IgD-negative memory B cell (primary cell): ENCODE measurements around the gene PNRC2. TPM values are rescaled to one million over a fixed set of nuclear protein-coding genes. Genes with fewer than 3 reads are reported as not detected.
"Not testable (repeated sequence)": the region's sequence is repeated elsewhere in the genome, so short reads cannot be mapped to it uniquely, and the experiment has no call there.

ENCODE experiments used
- H3K27ac Mint-ChIP-seq, 3 donors: one replicate each; pipeline ENCODE4 v1.8.0; 2020 to 2022; ENCODE audit warnings: mild to moderate bottlenecking in 3 of 3, mixed read lengths in 3 of 3, moderate library complexity in 1 of 3
- H3K27me3 Mint-ChIP-seq: one replicate; pipeline ENCODE4 v1.8.0; 2021; ENCODE audit warnings: mixed read lengths
- H3K36me3 Mint-ChIP-seq: one replicate; pipeline ENCODE4 v1.8.0; 2020; ENCODE audit warnings: mild to moderate bottlenecking, mixed read lengths
- H3K4me1 Mint-ChIP-seq, 3 donors: one replicate each; pipeline ENCODE4 v1.8.0; 2020 to 2022; ENCODE audit warnings: mixed read lengths in 3 of 3, mild to moderate bottlenecking in 1 of 3
- H3K4me3 Mint-ChIP-seq, 4 donors: one replicate each; pipeline ENCODE4 v1.8.0; 2020 to 2022; ENCODE audit warnings: mild to moderate bottlenecking in 4 of 4, mixed read lengths in 4 of 4, moderate library complexity in 3 of 4
- H3K9me3 Mint-ChIP-seq, 3 donors: one replicate each; pipeline ENCODE4 v1.8.0; 2020 to 2021; ENCODE audit warnings: mixed read lengths in 3 of 3, mild to moderate bottlenecking in 1 of 3
- polyA plus RNA-seq: library from polyadenylated mRNA; unstranded; fragments of 300-500 nt; fragmentation: Illumina TruSeq; gene quantifications from one replicate; pipeline ENCODE4 v1.2.3, GENCODE V29; 2021

The PNRC2 gene
- polyA plus RNA-seq, 1 donor from 2014 or later: 143 TPM

- Mint-ChIP-seq H3K36me3 (no peaks in the 10 kb centered on the region), H3K4me3 (no peak overlapping the region), H3K9me3 (no peaks in the 10 kb centered on the region), H3K27me3 (no peaks in the 10 kb centered on the region), H3K27ac (peak overlapping the region in 1 of 3 donors; percentile 25), H3K4me1 (peaks cover 11 to 16% (median 13%) of the 10 kb centered on the region in 3 donors)
Observed at GRCh38 chr1:23927097-23927496, 32.5 kb upstream of the PNRC2 start.

- H3K4me1 Mint-ChIP-seq: peaks cover 17 to 23% (median 20%) of the 10 kb centered on the region in 3 donors
- no peak overlapping the region for H3K4me3 Mint-ChIP-seq
- no peaks in the 10 kb centered on the region for H3K36me3 Mint-ChIP-seq
- no peaks in the 10 kb centered on the region for H3K27me3 Mint-ChIP-seq
- H3K9me3 Mint-ChIP-seq: no peaks in the 10 kb centered on the region
- H3K27ac Mint-ChIP-seq: no peak overlapping the region
Observed at GRCh38 chr1:23928789-23929188, 30.8 kb upstream of the PNRC2 start.

- Mint-ChIP-seq H3K36me3 (no peaks in the 10 kb centered on the region), H3K4me3 (peak overlapping the region in 2 of 4 donors; percentile 4 to 8), H3K27me3 (no peaks in the 10 kb centered on the region), H3K27ac (peak overlapping the region in 1 of 3 donors; percentile 81), H3K9me3 (no peaks in the 10 kb centered on the region), H3K4me1 (peaks cover 17 to 23% (median 20%) of the 10 kb centered on the region in 3 donors)
Observed at GRCh38 chr1:23930270-23930669, 29.4 kb upstream of the PNRC2 start.

- no peaks in the 10 kb centered on the region for H3K36me3 Mint-ChIP-seq
- H3K4me3 Mint-ChIP-seq: peak overlapping the region; percentile 35 to 89 (median 81)
- H3K4me1 Mint-ChIP-seq: peaks cover 17 to 23% (median 20%) of the 10 kb centered on the region in 3 donors
- no peaks in the 10 kb centered on the region for H3K9me3 Mint-ChIP-seq
- peak overlapping the region; percentile 65 to 85 (median 83) for H3K27ac Mint-ChIP-seq
- H3K27me3 Mint-ChIP-seq: no peaks in the 10 kb centered on the region
Observed at GRCh38 chr1:23930861-23931490, 28.7 kb upstream of the PNRC2 start.

GRCh38 chr1:23931491-23931880 lies 28.1 kb upstream of the PNRC2 start:
- H3K9me3 Mint-ChIP-seq: no peaks in the 10 kb centered on the region
- H3K4me3 Mint-ChIP-seq: peak overlapping the region; percentile 35 to 89 (median 81)
- H3K4me1 Mint-ChIP-seq: peaks cover 17 to 23% (median 20%) of the 10 kb centered on the region in 3 donors
- H3K27me3 Mint-ChIP-seq: no peaks in the 10 kb centered on the region
- peak overlapping the region; percentile 65 to 85 (median 83) for H3K27ac Mint-ChIP-seq
- H3K36me3 Mint-ChIP-seq: no peaks in the 10 kb centered on the region

- no peaks in the 10 kb centered on the region for H3K9me3 Mint-ChIP-seq
- no peaks in the 10 kb centered on the region for H3K36me3 Mint-ChIP-seq
- H3K4me3 Mint-ChIP-seq: peak overlapping the region in 1 of 4 donors; percentile 34
- H3K27me3 Mint-ChIP-seq: no peaks in the 10 kb centered on the region
- H3K4me1 Mint-ChIP-seq: peaks cover 10 to 12% (median 11%) of the 10 kb centered on the region in 3 donors
- H3K27ac Mint-ChIP-seq: no peak overlapping the region
Observed at GRCh38 chr1:23936481-23937176, 23.0 kb upstream of the PNRC2 start.

GRCh38 chr1:23947366-23947765 lies 12.3 kb upstream of the PNRC2 start:
- Mint-ChIP-seq H3K36me3 (peaks cover 1% of the 10 kb centered on the region), H3K4me1 (peaks cover 7 to 19% (median 15%) of the 10 kb centered on the region in 3 donors), H3K9me3 (peaks cover 2 to 11% (median 3%) of the 10 kb centered on the region in 3 donors), H3K27ac (no peak overlapping the region), H3K27me3 (no peaks in the 10 kb centered on the region), H3K4me3 (no peak overlapping the region)

- Mint-ChIP-seq H3K4me3 (no peak overlapping the region), H3K27me3 (no peaks in the 10 kb centered on the region), H3K4me1 (peaks cover 28 to 34% (median 32%) of the 10 kb centered on the region in 3 donors), H3K36me3 (peaks cover 1% of the 10 kb centered on the region), H3K27ac (peak overlapping the region in 1 of 3 donors; percentile 58), H3K9me3 (no peaks in the 10 kb centered on the region)
Observed at GRCh38 chr1:23953020-23953419, 6.6 kb upstream of the PNRC2 start.

- peak overlapping the region; percentile 86 to 100 (median 92) for H3K27ac Mint-ChIP-seq
- H3K36me3 Mint-ChIP-seq: peaks cover 2% of the 10 kb centered on the region
- H3K4me1 Mint-ChIP-seq: peaks cover 46 to 50% (median 47%) of the 10 kb centered on the region in 3 donors
- H3K4me3 Mint-ChIP-seq: peak overlapping the region in 1 of 4 donors; percentile 100
- no peaks in the 10 kb centered on the region for H3K27me3 Mint-ChIP-seq
- no peaks in the 10 kb centered on the region for H3K9me3 Mint-ChIP-seq
Observed at GRCh38 chr1:23957096-23957495, 2.5 kb upstream of the PNRC2 start.

- peak overlapping the region; percentile 86 to 100 (median 92) for H3K27ac Mint-ChIP-seq
- peak overlapping the region; percentile 99 to 100 (median 100) for H3K4me3 Mint-ChIP-seq
- not testable (repeated sequence) for H3K27me3 Mint-ChIP-seq, H3K9me3 Mint-ChIP-seq, H3K36me3 Mint-ChIP-seq
- peaks cover 46 to 53% (median 47%) of the 10 kb centered on the region in 3 donors for H3K4me1 Mint-ChIP-seq
Observed at GRCh38 chr1:23958040-23958809, 1.4 kb upstream of the PNRC2 start.

GRCh38 chr1:23958810-23959460 lies 693 bp upstream of the PNRC2 start:
- H3K9me3 Mint-ChIP-seq: no peaks in the 10 kb centered on the region
- no peaks in the 10 kb centered on the region for H3K27me3 Mint-ChIP-seq
- peak overlapping the region; percentile 86 to 100 (median 92) for H3K27ac Mint-ChIP-seq
- H3K4me1 Mint-ChIP-seq: peaks cover 46 to 56% (median 46%) of the 10 kb centered on the region in 3 donors
- peaks cover 2% of the 10 kb centered on the region for H3K36me3 Mint-ChIP-seq
- peak overlapping the region; percentile 99 to 100 (median 100) for H3K4me3 Mint-ChIP-seq

GRCh38 chr1:23960291-23961020 lies 828 bp downstream of the PNRC2 start:
- no peaks in the 10 kb centered on the region for H3K27me3 Mint-ChIP-seq
- H3K36me3 Mint-ChIP-seq: peaks cover 2% of the 10 kb centered on the region
- peaks cover 50 to 59% (median 54%) of the 10 kb centered on the region in 3 donors for H3K4me1 Mint-ChIP-seq
- peak overlapping the region; percentile 86 to 100 (median 92) for H3K27ac Mint-ChIP-seq
- peak overlapping the region; percentile 99 to 100 (median 100) for H3K4me3 Mint-ChIP-seq
- no peaks in the 10 kb centered on the region for H3K9me3 Mint-ChIP-seq

GRCh38 chr1:23963617-23964234 lies 4.1 kb downstream of the PNRC2 start:
- peak overlapping the region in 2 of 4 donors; percentile 36 to 65 for H3K4me3 Mint-ChIP-seq
- H3K27ac Mint-ChIP-seq: peak overlapping the region in 2 of 3 donors; percentile 87
- H3K27me3 Mint-ChIP-seq: no peaks in the 10 kb centered on the region
- peaks cover 37 to 40% (median 38%) of the 10 kb centered on the region in 3 donors for H3K4me1 Mint-ChIP-seq
- peaks cover 5% of the 10 kb centered on the region for H3K36me3 Mint-ChIP-seq
- H3K9me3 Mint-ChIP-seq: no peaks in the 10 kb centered on the region
